ENCODE data around the gene DYNLRB1.

DYNLRB1 gene

DNA sequence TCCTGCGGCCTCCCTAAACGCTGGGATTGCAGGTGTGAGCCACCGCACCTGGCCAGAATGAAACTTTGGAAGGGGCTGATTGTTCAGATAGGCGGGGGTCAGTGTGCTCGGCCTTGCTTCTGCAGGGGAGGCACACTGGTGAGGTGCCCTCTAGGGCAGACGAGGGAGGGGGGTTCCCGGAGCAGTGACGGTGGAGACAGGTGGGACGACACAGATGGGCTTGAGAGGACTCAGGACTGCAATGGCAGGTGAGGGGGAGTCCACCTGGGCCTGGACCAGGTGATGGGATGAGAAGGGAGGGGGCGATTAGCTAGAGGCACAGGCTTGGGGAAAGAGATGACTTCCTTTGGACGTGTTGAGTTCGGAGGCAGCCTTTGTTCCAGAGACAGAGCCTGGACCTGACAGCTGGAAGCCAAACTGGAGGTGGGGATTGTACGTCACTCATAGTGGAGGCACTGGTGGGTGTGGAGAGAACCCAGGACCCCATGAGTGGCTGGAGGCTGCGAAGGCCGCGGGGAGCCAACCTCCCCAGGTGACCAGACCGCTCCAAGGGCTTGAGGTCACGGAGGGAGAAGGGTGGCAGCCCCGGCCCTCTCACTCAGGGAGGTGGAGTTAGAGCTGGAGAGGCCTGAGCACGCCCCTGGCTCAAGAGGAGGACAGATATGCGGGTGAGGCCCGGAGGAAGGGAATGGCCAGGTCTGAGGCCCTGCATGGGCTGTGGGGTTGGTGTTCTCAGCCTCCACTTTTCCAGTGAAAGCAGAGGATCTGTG, 31.8 kb downstream of the DYNLRB1 start:
- ATAC-seq, result no peak
- H3K36me3 Mint-ChIP-seq (ENCODE audit: low read depth), result no peaks in the 10 kb centered on the region
- H3K27me3 Mint-ChIP-seq, result no peaks in the 10 kb centered on the region
- no peak overlapping the region for H3K27ac Mint-ChIP-seq
- no peaks in the 10 kb centered on the region for H3K9me3 Mint-ChIP-seq
- no peak for DNase-seq
- H3K4me3 Mint-ChIP-seq, result no peak overlapping the region
- H3K4me1 Mint-ChIP-seq, result peaks cover 7% of the 10 kb centered on the region

DNA sequence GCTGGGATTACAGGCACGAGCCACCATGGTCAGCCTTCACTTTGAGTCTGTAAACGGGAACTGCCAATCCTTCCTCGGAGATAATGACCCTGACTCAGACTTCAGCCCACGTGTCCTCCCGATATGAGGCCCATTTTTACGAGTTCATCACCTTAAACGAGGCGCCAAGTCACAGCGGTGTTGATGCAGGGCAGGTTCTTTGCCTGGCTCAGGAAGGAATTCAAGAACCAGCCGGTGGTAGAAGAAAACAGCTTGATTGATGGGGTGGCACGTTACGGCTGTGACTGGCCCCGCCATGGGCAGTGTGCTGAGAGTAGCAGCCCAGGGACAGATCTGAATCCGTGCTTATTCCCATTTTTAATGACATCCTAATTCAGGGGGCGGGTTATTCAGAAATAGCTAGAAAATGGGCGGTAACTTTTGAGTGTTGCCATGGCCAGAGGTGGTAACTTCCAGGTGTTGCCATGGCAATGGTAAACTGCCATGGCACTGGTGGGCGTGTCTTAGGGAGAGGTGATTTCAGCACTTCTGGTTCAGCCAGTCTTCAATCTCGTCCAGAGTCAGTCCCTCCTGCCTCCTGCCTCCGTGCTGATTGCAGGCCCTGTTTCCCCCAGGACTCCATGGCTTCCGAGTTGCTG, 33.2 kb downstream of the DYNLRB1 start:
- no peak overlapping the region for H3K4me3 Mint-ChIP-seq
- H3K4me1 Mint-ChIP-seq, result peaks cover 4% of the 10 kb centered on the region
- no peak for ATAC-seq
- H3K27ac Mint-ChIP-seq, result no peak overlapping the region
- no peaks in the 10 kb centered on the region for H3K9me3 Mint-ChIP-seq
- no peaks in the 10 kb centered on the region for H3K27me3 Mint-ChIP-seq
- H3K36me3 Mint-ChIP-seq (ENCODE audit: low read depth), result no peaks in the 10 kb centered on the region
- DNase-seq, result no peak

DNA sequence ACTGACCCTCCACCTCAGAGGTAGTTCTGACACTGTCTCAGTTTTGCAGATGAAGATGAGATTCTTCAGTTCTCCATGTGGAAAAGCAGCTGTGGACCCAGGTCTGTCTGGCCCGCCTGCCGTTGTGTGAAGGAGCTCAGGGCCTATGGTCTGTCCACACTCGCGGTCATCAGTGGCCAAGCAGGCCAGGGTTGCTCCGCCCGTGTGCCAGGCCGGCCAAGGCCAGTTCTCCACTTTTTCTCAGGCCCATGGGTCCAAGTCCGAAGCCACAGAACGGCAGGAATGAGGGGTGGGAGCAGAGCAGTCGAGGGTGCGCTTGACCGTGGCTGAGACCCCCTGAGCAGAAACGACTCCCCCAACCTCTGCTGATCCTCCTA, 33.7 kb downstream of the DYNLRB1 start:
- no peak overlapping the region for H3K4me3 Mint-ChIP-seq
- no peaks in the 10 kb centered on the region for H3K27me3 Mint-ChIP-seq
- no peaks in the 10 kb centered on the region for H3K9me3 Mint-ChIP-seq
- no peaks in the 10 kb centered on the region for H3K4me1 Mint-ChIP-seq
- H3K36me3 Mint-ChIP-seq (ENCODE audit: low read depth), result no peaks in the 10 kb centered on the region
- H3K27ac Mint-ChIP-seq, result no peak overlapping the region
- DNase-seq (no peak), ATAC-seq (no peak)

DNA sequence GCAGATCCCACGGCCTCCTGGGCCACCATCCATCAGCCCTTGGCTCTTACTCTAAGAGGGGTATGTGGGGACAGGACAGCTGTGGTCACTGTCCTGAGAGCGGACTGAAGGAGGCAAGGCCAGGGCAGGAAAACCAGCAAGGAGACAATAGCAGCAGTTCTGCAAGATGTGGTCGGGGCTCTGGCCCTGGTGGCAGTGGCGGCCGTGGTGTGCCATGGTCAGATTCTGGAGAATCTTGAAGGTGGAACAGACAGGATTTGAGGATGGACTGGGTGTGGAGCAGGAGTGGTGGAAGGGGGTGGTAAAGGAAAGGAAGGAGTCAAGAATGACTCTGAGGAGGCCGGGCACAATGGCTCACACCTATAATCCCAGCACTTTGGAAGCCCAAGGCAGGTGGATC, 36.3 kb downstream of the DYNLRB1 start:
- no peak for DNase-seq
- ATAC-seq, result no peak
- no peaks in the 10 kb centered on the region for H3K27me3 Mint-ChIP-seq
- H3K4me3 Mint-ChIP-seq, result no peak overlapping the region
- H3K36me3 Mint-ChIP-seq (ENCODE audit: low read depth), result no peaks in the 10 kb centered on the region
- H3K9me3 Mint-ChIP-seq, result no peaks in the 10 kb centered on the region
- no peak overlapping the region for H3K27ac Mint-ChIP-seq
- H3K4me1 Mint-ChIP-seq, result peaks cover 4% of the 10 kb centered on the region

DNA sequence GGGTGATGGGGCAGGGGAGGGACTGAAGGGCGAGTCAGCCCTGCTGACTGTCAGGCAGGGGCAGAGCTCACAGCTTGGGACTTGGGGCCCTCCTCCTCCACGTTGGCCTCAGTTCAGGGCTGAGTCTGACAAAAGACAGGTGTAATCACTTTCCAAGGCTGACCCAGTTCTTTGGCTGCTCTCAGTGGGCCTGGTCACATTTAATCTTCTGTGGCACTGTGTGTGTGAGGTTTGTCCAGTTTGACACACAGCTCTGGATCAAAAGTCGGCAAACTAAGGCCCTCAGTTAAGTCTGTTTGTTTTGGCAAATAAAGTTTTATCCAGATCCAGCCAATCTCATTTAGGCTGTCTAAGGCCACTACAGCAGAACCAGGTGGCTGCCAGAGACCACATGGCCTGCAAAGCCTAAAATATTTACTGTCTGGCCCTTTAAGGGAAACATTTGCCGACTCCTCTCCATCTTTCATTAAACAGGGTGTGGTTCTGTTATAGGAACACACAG, 37.2 kb downstream of the DYNLRB1 start:
- no peaks in the 10 kb centered on the region for H3K27me3 Mint-ChIP-seq
- peaks cover 8% of the 10 kb centered on the region for H3K4me1 Mint-ChIP-seq
- no peak overlapping the region for H3K27ac Mint-ChIP-seq
- no peaks in the 10 kb centered on the region for H3K9me3 Mint-ChIP-seq
- ATAC-seq (peak; percentile 57), DNase-seq (no peak)
- H3K36me3 Mint-ChIP-seq (ENCODE audit: low read depth), result no peaks in the 10 kb centered on the region
- H3K4me3 Mint-ChIP-seq, result no peak overlapping the region

DNA sequence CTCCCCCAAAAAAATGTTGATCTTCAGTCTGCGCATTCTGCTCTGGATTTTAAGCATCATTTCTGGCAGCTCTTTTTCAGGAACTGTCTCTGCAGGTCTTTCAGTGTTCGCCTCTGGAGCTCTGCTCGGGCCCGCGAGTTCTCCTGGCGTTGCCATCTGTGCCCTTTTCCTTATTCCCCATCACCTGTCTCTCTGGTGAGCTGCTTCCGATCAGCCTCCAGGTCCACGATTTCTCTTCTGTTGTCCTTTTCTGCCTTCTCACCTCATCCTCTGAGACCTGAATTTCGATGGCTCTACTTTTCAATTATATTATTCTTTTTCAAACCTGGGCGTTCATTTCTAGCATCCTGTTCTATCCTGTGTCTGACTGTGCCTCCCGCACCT, 41.7 kb downstream of the DYNLRB1 start:
- Mint-ChIP-seq H3K9me3 (no peaks in the 10 kb centered on the region), H3K4me3 (peak overlapping the region; percentile 80), H3K27ac (peak overlapping the region; percentile 82), H3K4me1 (peaks cover 11% of the 10 kb centered on the region), H3K27me3 (no peaks in the 10 kb centered on the region), H3K36me3 (ENCODE audit: low read depth) (no peaks in the 10 kb centered on the region)
- DNase-seq, result no peak
- ATAC-seq, result no peak

DNA sequence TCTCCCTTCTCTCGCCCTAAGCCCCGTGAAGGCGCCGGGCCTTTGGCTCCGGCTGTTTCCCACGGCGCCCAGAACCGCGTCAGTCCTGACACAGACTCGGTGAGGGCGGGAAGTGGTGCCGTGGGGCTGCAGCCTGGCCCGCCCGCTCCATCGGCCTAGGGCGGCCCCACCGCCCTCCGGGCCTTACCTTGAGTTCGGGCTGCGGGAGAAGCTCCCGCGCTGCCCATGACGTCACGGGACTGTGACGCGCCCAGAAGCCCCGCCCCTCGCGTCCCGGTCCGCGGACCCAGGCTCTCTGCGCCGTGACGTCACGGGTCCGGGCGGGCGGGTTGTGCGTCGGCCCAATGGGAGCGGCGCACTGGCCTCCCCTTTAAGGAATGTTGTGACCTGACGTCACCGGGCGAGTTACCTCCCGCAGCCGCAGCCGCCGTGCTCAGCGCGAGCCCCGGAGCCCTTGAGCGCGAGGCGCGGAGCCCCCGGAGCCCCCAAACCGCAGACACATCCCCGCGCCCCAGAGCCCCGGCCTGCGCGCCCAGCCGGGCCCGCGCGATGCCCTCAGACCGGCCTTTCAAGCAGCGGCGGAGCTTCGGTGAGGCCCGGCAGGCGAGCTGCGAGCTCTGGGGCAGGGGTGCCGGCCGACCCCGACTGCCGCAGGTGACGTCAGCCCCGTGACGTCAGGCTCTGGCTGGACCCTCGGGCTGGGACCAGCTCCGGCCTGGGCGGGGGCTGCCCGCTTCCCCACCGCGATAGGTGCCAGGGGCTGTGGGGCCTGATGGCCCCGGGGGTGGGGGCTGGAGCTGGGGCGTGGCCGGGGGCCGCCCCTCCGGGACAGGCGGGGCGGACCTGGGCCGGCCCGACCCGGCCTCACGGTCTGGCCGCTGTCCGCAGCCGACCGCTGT, 42.3 kb downstream of the DYNLRB1 start, which contains the start of gene MAP1LC3A:
Gene MAP1LC3A (plus strand): TSS at position 399 of the 899 bp plus-strand sequence. CDS start 151 bp downstream, at position 550.
- H3K27ac Mint-ChIP-seq, result peak within 1 kb of the TSS; percentile 82
- H3K27me3 Mint-ChIP-seq, result no peaks in the 10 kb centered on the region
- H3K9me3 Mint-ChIP-seq, result no peaks in the 10 kb centered on the region
- H3K4me1 Mint-ChIP-seq, result peaks cover 11% of the 10 kb centered on the region
- H3K36me3 Mint-ChIP-seq (ENCODE audit: low read depth), result no peaks in the 10 kb centered on the region
- H3K4me3 Mint-ChIP-seq, result peak within 1 kb of the TSS; percentile 80
- ATAC-seq (peak; percentile 76), DNase-seq (peak; percentile 91)

DNA sequence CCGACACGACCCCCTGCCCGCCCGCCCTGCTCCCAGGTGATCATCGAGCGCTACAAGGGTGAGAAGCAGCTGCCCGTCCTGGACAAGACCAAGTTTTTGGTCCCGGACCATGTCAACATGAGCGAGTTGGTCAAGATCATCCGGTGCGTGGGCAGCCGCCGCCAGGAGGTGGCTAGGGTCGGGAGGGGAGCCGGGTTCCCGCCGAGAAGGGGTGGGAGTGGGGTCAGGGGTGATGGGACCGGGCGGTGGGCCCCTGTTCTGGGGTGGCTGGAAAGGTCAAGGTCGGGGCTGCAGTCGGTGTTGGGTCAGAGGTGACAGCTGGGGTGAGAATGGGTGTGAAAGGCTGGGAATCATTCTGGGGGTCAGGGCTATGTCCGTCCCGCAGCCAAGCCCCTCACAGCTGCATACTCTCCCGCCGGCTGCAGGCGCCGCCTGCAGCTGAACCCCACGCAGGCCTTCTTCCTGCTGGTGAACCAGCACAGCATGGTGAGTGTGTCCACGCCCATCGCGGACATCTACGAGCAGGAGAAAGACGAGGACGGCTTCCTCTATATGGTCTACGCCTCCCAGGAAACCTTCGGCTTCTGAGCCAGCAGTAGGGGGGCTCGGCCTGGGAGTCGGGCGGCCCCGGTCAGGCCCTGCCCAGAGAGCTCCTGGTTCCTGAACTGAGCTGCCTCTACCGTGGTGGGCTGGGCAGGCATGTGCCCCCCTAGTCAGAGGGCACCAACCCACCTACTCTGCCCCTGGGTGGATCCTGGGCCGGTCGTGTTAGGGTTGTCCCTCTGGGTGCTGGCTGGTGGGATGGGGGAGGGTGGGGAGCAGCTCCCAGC, 43.3 kb downstream of the DYNLRB1 start:
- no peaks in the 10 kb centered on the region for H3K27me3 Mint-ChIP-seq
- ATAC-seq (peak; percentile 23), DNase-seq (no peak)
- H3K36me3 Mint-ChIP-seq (ENCODE audit: low read depth), result no peaks in the 10 kb centered on the region
- peak overlapping the region; percentile 34 for H3K4me3 Mint-ChIP-seq
- H3K9me3 Mint-ChIP-seq, result no peaks in the 10 kb centered on the region
- H3K27ac Mint-ChIP-seq, result no peak overlapping the region
- peaks cover 12% of the 10 kb centered on the region for H3K4me1 Mint-ChIP-seq

DNA sequence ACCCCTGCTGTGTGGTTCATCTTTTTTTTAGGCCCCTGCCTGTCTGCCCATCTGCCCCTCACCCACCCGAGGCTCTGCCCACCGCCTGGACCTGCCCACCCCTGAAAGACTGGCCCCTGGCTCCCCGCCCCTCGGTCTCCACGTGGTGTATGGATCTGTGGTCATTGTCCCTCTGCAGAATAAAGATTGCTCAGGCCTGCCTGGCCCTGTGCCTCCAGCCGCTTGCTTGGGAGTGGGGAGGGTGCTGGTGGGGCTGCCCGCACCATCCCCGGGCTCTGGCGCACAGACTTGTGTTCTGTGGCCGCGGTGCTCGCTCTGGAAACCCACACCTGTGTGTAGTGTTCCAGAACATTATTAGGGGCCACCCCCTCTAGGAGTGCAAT, 43.9 kb downstream of the DYNLRB1 start:
- Mint-ChIP-seq H3K27ac (no peak overlapping the region), H3K27me3 (no peaks in the 10 kb centered on the region), H3K36me3 (ENCODE audit: low read depth) (no peaks in the 10 kb centered on the region), H3K4me1 (peaks cover 12% of the 10 kb centered on the region), H3K4me3 (no peak overlapping the region), H3K9me3 (no peaks in the 10 kb centered on the region)
- ATAC-seq (no peak), DNase-seq (no peak)

DNA sequence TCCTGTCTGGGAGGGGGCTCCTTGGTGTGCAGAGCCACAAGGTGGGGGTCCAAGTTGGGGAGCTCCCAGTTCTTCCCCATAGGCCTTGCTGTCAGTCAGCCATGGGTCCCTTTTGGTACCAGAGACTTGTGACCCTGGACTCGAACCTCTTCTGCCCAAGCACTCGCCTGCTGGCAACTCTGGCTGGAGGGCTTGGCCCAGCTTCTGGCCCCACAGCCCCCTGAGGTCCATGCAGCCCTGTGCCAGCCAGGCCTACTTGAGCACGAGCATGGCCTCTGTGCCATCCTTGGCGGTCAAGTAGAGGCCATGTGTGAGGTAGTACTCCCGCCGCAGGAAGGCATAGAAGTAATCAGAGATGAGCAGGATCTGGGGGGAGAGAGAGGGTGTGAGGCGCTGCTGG, 44.4 kb downstream of the DYNLRB1 start:
- no peak for ATAC-seq
- no peak for DNase-seq
- Mint-ChIP-seq H3K4me1 (peaks cover 12% of the 10 kb centered on the region), H3K36me3 (ENCODE audit: low read depth) (no peaks in the 10 kb centered on the region), H3K27ac (no peak overlapping the region), H3K4me3 (no peak overlapping the region), H3K9me3 (no peaks in the 10 kb centered on the region), H3K27me3 (no peaks in the 10 kb centered on the region)

DNA sequence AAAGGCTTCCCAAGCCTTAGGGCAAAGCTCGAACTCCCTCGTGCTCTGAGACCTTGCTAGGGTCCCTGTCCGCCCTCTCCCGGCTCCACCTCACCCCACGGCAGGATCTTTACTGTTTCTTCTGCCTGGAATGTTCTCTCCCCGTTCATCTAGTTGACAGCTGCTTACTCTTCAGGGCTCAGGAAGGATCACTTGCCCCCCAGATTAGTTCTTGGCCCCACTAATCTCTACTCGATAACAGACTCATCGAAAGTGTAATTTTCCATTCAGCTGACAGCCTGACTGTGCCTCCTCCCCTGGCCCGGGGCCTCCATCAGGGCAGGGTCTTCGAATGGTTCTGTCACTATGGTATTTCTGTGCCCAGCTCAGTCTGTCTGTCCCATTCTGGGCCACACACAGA, 45.4 kb downstream of the DYNLRB1 start:
- Mint-ChIP-seq H3K27me3 (no peaks in the 10 kb centered on the region), H3K9me3 (no peaks in the 10 kb centered on the region), H3K4me1 (peaks cover 12% of the 10 kb centered on the region), H3K27ac (no peak overlapping the region), H3K4me3 (no peak overlapping the region), H3K36me3 (ENCODE audit: low read depth) (peaks cover 2% of the 10 kb centered on the region)
- DNase-seq (no peak), ATAC-seq (no peak)

DNA sequence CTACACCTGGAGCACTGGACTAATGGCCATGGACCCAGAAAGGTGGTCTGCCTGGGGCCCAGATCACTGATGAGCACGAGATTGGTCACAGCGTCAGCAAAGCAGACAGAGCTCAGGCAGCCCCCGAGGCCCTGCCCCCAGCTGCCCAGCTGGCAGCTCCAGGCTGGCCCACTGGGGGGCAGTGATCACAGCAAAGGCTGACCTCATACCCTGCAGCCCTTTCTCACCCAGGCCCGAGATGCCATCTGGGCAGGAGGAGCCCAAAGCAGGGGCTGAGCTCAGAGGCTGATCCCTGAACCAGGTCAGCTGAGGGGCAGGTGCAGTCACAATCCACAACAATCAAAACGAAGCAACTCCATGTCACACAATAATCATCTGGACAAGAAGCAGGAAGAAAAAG, 46.4 kb downstream of the DYNLRB1 start:
- Mint-ChIP-seq H3K4me3 (no peak overlapping the region), H3K4me1 (peaks cover 8% of the 10 kb centered on the region), H3K9me3 (no peaks in the 10 kb centered on the region), H3K27me3 (no peaks in the 10 kb centered on the region), H3K36me3 (ENCODE audit: low read depth) (peaks cover 2% of the 10 kb centered on the region), H3K27ac (no peak overlapping the region)
- DNase-seq (no peak), ATAC-seq (no peak)

DNA sequence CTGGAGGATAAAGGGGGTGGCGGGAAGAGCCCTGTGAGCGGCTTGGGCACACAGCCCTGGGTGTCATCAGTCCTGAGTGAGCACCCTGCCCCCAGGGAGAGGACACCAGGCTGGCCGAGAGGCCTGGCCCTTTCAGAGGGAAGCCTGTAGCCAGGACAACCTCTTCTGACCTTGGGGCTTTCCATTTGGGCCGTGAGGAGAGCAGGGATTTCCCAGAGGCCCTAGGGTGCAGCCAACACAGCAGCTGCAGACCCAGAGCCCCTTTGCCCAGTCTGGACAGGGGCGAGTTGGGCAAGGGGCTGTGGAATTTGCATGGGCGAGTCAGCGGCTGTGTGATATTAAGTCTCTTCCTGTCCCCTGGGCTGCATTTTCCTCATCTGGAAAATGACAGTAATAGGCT, 48.6 kb downstream of the DYNLRB1 start:
- Mint-ChIP-seq H3K9me3 (no peaks in the 10 kb centered on the region), H3K4me3 (no peak overlapping the region), H3K36me3 (ENCODE audit: low read depth) (peaks cover 2% of the 10 kb centered on the region), H3K4me1 (peaks cover 2% of the 10 kb centered on the region), H3K27me3 (no peaks in the 10 kb centered on the region), H3K27ac (peak overlapping the region; percentile 80)
- ATAC-seq, result no peak
- no peak for DNase-seq
